GM12892 (cell line): ENCODE measurements around the gene MRAP. TPM values are rescaled to one million over a fixed set of nuclear protein-coding genes. Genes with fewer than 3 reads are reported as not detected.
"Not testable (repeated sequence)": the region's sequence is repeated elsewhere in the genome, so short reads cannot be mapped to it uniquely, and the experiment has no call there.

Experiments used
- DNase-seq: peaks from one replicate; pipeline ENCODE4 v3.0.0; 2011; ENCODE audit not compliant: insufficient read length
- FAIRE-seq: peaks from 2 replicates; lab custom pipeline; 2011; peaks lifted over from hg19 to GRCh38; lab: Jason Lieb, UNC
- POLR2A ChIP-seq: IDR thresholded peaks from 2 replicates; pipeline ENCODE4 v1.6.1; 2011; ENCODE audit warnings: low read depth, low read length, control low read depth
- POLR2AphosphoS5 ChIP-seq: IDR thresholded peaks from 2 replicates; pipeline ENCODE4 v1.6.1; 2011; ENCODE audit warnings: low read depth, low read length, control low read depth
- TAF1 ChIP-seq: IDR thresholded peaks from 2 replicates; pipeline ENCODE4 v1.6.1; 2011; ENCODE audit warnings: low read depth, mild to moderate bottlenecking, control low read depth, low read length, borderline replicate concordance
- polyA plus RNA-seq: library from polyadenylated mRNA; unstranded; fragments of >200 nt; gene quantifications from one replicate; pipeline ENCODE4 v1.2.1, GENCODE V29; 2012; ENCODE audit warnings: missing spikeins, inconsistent platforms; ENCODE audit not compliant: missing spikeins

MRAP gene
- polyA plus RNA-seq, result not detected

DNA sequence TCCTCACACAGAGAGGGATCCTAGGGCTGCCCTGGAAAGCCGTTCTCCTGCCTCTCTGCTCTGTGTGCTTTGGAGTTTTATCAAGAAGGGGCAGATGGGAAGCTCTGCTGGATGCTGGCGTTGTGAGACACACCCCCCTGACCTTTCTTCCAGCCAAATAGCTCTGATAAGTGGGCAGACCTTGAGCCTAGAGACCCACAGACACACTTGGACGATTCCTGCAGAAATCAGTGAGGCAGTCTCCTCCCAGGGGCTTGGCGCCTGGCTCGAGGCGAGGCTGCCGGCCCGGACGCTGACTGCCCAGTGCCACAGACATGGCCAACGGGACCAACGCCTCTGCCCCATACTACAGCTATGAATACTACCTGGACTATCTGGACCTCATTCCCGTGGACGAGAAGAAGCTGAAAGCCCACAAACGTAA is at the start of gene MRAP:
MRAP (plus strand) TSS at position 198 of the 424 bp plus-strand sequence; CDS start at position 315, 117 bp downstream.
- DNase-seq (no peak), FAIRE-seq (no peak)
- TF ChIP-seq POLR2A (no peak), TAF1 (no peak), POLR2AphosphoS5 (no peak)

DNA sequence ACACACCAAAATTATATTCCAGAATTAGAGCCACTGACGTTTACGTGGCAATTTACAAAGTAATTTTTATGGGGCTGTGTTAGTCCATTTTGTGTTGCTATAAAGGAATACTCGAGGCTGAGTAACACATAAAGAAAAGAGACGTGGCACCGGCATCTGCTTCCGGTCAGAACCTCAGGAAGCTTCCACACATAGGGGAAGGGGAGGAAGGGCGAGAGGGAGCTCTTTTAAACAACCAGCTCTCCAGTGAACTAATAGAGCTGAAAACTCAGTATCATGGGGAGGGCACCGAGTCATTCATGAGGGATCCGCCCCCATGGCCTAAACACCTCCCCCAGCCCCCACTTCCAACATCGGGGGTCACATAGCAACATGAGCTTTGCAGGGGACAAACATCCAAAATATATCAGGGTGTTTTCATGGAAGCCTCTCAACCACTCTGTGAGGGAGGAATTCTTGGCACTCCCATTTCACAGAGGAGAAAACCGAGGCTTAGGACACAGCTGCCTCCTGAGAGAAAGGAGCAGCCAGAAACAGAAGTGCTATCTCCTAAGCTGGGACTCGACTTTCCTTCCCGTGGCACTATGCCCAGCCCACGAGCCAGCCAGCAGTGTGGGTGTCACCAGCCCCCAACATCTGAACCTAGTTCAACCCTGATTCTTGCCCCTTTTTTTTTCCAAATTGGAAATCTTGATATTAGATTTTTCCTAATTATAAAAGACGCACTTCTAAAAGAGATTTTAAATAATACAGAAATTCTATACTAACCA is 49.0 kb upstream of the MRAP start:
- no peak for DNase-seq
- TF ChIP-seq TAF1 (no peak), POLR2AphosphoS5 (no peak), POLR2A (no peak)
- FAIRE-seq, result no peak

DNA sequence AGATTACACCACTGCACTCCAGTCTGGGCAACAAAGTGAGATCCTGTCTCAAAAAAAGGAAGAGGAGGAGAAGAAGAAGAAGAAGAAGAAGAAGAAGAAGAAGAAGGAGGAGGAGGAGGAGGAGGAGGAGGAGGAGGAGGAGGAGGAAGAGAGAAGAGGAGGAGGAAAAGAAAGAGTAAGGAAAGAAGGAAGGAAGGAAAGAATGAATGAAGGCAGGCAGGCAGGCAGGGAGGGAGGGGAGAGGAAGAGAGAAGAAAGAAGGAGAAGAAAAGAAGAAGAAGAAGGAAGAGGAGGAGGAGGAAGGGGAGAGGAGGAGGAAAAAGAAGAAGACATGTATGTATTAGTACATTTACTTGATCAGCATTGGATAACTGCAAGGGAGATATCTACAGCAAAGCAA is 46.5 kb upstream of the MRAP start:
- no peak for DNase-seq
- no peak for TF ChIP-seq POLR2AphosphoS5
- TF ChIP-seq POLR2A, result no peak
- TF ChIP-seq TAF1, result no peak
- no peak for FAIRE-seq

DNA sequence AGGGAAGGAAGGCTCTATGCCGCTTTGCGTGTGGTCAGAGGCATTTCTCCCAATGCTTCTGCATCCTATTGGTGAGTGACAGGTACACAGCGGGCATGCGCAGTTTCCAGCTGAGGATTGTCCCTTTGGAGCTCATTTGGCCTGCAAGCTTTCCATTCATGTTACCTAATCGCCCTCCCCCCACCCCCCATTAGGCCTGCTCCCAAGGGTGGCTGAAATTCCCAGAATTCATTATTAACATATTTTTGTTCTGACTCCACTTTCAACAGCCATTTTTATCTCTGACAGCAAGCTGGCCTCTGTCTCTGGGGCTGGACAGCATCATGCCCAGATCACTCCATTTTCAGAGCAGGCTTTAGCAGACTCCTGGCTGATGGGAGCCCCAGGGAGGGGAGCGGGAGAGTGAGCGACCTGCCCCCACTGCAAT is 45.4 kb upstream of the MRAP start:
- DNase-seq (no peak), FAIRE-seq (no peak)
- TF ChIP-seq POLR2AphosphoS5 (no peak), POLR2A (no peak), TAF1 (no peak)

DNA sequence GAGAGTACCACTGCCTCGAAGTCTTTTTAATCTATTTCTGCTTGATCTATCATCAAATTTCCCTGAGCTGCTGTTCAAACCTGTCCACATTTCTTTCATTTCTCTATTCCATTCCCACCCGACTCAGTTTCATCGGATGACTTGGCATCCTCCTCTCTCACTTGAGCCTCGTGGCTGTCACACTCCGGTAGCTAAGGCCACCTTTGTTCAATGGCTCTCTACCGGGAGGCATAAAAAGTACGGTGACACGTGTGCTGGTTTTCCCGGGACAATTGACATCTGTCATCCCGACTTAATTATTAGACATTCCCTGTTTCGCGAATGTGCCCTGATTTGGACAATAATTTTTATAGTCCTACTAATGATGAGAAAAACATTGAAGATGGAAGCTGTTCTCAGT is 42.4 kb upstream of the MRAP start:
- no peak for FAIRE-seq
- no peak for DNase-seq
- TF ChIP-seq TAF1, result no peak
- no peak for TF ChIP-seq POLR2AphosphoS5
- TF ChIP-seq POLR2A, result no peak

DNA sequence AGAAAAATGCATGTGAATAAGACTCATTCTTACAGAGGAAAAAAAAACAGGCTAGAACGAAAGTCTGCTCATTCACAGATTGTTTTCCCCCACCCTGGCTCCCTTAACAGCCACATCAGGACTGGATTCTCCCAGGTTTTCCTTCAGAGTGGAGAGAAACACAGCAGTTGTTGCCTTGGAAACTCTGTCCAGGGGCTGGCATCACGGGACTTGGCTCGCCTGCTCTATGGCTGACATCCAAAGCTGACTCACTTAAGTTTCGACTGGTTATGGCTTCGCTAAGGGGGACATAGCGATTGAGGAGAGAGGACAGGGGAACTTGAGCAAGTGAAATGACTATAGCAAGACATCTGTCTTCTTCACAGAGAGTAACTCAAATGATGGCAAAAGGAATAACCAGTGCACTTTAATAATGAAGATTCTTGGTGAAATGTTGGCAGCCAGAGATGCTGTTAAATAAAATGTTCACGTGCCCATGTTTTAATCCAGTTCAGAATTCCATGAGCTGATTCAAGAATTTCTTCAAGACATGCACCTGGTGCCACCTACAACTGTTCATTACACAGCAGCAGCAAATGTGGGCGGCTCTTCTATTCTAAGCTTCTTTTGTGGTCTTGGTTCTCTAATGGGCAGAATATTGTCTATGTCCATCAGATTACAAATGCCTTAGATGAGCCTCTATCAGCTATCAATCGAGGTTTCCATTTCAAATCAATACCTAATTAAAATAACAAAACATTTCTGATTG is 41.6 kb upstream of the MRAP start:
- no peak for FAIRE-seq

DNA sequence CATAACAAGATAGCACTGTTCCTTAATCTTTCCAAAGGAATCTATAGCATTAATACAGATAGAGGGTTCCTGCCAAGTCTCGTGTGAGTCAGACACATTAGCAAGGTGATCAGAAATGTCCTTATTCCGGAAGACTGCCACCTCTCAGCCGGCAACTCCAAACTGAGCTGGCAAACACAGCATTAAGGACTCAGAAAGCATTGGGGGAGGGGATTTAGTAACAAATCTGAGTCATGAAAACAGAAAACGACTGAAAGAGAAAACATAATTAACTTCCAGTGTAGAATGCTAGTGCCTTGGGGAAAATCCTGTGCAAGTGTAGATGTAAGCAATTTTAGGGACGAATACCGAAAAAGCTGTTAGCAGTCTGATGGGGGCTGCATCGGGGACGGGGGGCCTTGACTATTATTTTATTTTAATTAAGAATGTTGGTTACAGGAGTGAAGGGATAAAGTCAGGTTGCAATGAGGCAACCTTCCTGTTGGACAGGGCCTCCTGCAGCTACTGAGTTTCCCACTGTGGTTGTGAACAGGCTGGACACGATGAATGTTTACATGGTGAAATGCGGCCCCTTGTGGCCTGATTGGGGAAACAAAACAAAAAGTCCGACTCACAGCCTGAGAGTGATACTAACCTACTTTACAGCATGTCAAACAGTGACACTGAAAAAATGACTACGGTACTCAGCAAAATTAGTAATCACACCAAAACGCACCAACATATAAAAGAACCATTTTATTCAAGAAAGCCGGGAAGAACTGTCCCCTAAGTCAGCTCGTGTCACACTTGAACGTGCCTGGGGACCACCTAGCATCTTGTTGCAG is 40.5 kb upstream of the MRAP start:
- DNase-seq (peak; percentile 30), FAIRE-seq (peak; percentile 51)
- TF ChIP-seq TAF1 (no peak), POLR2A (no peak), POLR2AphosphoS5 (no peak)

More for the DNA sequence above, 41.6 kb upstream of the MRAP start:
- no peak for TF ChIP-seq POLR2A
- DNase-seq, result no peak

DNA sequence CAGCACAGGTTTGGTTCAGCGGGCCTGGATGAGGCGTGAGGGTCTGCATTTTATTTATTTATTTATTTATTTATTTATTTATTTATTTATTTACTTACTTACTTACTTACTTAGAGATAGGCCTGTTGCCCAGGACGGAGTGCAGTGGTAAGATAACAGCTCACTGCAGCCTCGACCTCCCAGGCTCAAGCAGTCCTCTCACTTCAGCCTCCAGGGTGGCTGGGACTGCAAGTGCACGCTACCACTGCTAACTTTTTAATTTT is 39.9 kb upstream of the MRAP start:
- DNase-seq, FAIRE-seq: not testable (repeated sequence)

DNA sequence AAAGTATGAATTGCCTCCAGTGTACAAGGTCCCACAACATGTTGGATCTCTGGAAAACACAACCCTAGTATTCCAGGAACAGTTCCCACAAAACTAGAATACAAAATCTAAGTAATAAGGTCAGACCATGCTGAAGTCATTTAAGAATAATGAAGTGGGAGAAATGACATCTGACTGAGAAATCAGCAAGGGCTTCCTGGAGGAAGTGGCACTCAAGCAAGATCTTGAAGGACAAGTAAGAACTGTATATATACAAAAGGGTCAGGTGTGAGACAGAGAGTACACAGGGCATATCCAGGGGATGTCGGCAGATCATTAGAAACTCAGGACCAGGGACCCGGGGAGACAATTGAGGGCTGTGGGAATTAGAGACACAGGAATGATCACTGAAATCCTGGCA is 38.5 kb upstream of the MRAP start:
- no peak for TF ChIP-seq TAF1
- FAIRE-seq, result no peak
- DNase-seq, result no peak

DNA sequence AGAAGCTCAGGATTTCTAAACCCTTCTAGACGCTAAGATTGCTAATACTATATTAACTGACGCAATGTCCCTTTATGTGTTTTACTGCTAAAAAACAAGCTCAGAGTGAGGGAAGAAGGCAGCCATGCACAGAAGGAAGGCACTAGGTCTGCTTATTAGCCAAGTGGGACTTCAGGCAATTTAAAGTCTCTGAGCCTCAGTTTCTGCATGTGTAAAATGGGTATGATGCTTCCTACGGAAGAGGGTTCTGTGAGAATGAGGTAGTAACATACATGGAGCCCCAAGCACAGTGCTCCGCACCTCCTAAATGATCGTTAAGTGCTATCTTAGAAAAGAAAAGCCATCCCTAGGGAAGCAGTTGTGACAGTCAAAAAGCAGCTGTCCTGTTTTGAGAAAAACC is 36.7 kb upstream of the MRAP start:
- DNase-seq (no peak), FAIRE-seq (no peak)
- TF ChIP-seq POLR2A, result no peak
- no peak for TF ChIP-seq POLR2AphosphoS5
- TF ChIP-seq TAF1, result no peak

DNA sequence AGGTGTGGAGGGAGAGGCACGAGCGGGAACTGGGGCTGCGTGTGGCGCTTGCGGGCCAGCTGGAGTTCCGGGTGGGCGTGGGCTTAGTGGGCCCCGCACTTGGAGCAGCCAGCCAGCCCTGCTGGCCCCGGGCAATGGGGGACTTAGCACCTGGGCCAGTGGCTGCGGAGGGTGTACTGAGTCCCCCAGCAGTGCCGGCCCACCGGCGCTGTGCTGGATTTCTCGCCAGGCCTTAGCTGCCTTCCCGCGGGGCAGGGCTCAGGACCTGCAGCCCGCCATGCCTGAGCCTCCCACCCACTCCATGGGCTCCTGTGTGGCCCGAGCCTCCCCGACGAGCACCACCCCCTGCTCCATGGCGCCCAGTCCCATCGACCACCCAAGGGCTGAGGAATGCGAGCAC is 33.3 kb upstream of the MRAP start:
- not testable (repeated sequence) for DNase-seq, FAIRE-seq

DNA sequence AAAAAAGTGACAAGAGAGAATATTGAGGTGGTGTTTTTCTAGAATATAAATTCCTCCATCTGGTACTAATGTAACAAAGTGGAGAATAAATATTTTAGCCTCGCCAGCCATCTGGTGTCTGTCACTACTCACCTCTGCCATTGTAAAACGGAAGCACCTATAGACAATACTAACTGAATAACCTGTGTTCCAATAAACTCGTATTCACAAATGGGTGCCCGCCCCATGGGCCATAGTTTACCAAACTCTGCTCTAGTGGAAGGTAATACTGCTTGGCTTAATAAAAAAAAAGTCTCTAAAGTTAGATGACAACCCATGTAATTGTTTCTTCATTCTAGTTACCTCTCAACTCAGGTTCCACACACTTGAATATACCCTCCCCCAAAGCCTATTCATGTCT is 27.9 kb upstream of the MRAP start:
- no peak for TF ChIP-seq POLR2AphosphoS5
- no peak for FAIRE-seq
- no peak for DNase-seq

DNA sequence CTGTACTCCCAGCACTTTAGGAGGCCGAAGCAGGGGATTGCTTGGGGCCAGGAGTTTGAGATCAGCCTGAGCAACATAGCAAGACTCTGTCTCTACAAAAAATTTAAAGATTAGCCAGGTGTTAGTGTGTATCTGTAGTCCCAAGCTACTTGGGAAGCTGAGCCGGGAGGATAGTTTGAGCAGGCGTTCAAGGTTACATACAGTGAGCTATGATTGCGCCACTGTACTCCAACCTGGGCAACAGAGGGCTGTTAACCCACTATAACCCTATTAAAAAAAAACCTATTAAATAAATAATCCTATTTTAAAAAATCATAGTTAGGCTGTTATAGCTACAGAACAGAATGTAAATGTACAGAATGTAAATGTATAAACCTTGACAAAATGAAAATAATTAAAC is 22.0 kb upstream of the MRAP start:
- no peak for FAIRE-seq
- TF ChIP-seq POLR2A, result no peak
- TF ChIP-seq POLR2AphosphoS5, result no peak
- no peak for TF ChIP-seq TAF1

More for the DNA sequence above, 22.0 kb upstream of the MRAP start:
- no peak for DNase-seq
